HG03558 (cell line): ENCODE results near the gene SLC6A9.

Experiments used
- ATAC-seq: cut with Tn5 transposase; IDR thresholded peaks from one replicate; pipeline ENCODE4 v1.9.1; 2021; ENCODE audit warnings: moderate number of reproducible peaks; ENCODE audit not compliant: unreplicated experiment; ENCODE audit errors: extremely low read depth

SLC6A9 gene

DNA sequence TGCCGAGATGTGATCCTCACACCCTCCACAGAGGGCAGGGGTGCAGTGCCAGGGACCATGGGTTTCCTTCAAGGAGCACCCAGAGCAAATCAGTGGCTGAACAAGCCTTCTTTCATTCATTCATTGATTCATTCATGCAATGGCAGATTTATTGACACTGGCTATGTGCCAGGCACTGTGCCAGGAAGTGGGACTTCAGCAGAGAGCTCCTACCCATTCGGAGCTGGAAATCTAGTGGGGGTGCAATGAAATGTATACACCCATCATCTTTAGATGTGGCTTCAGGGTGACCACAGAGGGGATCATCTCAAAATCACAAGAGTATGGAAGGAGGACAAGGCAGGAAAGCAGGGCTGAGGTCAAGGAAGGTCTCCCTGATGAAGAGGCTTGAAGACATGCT lies 18.9 kb downstream of the SLC6A9 start:
- no peak for ATAC-seq

DNA sequence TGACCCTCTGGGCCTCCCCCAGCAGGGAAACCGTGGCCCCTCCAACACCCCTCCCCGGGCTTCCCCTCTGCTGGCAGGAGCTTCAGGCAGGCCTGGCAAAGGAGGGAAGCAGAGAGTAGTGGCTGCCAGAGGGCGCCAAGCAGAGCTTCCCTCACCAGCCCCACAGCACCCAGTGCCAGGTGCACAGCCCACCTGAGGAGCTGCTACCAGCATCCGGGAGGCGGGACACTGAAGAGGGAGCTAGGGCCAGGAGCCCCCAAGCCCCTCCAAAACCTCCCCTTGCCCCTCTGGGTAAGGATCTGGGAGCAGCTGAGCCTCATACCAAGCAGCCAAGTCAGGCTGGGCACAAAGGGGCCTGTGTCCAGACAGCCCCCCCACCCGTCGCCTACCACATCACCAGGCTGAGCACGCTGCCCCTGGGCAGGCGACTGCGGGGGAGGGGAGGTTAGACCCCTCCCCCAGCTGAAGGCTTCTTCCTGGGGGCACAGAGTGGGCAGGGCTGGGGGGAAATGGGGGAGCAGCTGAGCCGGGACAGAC lies 20.3 kb downstream of the SLC6A9 start:
- ATAC-seq, result no peak

DNA sequence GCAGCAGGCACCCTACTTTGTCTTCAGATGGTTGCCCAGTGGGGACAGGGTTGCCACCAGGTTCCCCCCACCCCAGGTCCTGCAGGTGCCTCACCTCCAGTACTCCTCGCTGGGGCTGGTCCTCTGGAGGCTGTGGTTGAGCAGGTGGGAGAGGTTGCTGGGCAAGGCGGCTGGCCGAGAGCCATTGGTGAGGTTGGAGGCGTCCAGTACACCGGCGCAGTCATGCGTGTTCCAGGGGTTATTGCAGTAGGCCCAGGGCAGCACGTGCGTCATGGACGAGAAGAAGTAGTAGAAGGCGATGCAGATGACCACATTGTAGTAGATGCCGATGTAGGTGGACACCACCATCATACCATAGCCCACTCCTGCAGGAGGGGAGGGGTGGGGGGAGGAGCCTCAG lies 23.0 kb downstream of the SLC6A9 start:
- ATAC-seq, result no peak

DNA sequence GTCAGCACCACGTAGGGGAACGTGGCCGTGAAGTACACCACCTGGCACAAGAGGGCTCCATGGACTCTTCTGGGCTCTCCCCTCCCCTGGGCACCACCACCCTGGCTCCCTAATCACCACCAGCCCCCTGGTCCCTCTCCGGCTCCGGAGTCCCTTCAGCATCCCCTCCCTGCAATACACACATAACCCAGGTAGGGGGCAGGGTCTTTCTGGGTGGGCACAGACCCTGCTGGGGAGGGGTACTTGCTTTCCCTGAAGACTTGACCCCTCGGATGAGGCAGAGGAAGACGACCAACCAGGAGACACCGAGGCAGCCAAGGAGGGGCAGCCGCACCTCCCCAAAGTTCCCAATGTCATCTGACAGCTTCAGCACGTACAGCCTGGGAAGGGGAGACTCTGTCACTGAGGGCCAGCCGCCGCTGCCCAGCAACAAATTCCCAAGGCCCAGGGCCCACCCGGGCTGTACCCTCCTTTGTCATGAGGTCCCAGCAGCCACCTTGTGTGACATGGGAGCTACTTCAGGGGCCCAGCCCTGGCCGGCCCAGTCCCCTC lies 28.6 kb downstream of the SLC6A9 start:
- no peak for ATAC-seq

DNA sequence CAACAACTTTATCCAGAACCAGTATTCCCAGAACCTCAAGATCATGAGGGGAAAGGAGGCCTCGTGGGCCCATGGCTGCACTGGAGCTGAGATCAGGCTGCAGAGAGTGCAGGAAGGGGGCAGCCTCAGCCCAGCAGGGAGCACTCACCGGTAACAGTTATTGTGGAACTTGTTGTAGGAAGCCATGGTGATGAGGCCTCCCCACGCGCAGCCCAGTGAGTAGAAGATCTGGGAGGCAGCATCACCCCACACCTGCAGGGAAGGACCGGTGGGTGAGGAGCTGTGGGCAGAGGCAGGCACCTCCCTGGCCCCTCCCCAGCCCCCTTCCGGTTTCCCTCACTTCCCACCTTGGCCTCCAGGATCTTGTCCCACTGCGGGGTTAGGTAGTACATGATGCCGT lies 29.1 kb downstream of the SLC6A9 start:
- no peak for ATAC-seq

DNA sequence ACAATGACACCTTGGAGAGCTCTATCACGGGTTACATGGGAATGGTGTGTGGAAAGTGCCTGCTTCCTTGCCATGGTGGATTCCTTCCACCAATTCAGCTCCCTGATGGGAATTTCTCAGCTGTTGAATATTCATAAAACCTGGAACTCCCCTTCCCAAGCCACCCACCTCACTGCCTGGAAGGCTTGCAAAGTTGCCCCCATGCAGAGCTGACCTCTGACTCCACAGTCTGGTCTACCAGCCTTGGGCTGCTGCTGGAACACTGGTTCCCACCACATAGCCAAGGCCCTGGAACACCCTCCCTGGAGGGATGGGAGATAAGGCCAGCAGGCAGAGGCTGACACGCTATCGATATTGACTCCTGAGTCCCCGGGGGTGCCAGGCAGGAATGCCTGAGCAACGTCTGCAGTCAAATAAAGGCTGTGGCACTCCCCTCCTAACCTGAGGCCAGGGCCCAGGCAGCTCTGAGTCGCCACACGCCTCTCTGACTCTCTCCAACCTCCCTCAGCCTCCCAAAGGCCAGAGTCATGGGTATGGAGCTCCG lies 31.1 kb downstream of the SLC6A9 start:
- no peak for ATAC-seq

DNA sequence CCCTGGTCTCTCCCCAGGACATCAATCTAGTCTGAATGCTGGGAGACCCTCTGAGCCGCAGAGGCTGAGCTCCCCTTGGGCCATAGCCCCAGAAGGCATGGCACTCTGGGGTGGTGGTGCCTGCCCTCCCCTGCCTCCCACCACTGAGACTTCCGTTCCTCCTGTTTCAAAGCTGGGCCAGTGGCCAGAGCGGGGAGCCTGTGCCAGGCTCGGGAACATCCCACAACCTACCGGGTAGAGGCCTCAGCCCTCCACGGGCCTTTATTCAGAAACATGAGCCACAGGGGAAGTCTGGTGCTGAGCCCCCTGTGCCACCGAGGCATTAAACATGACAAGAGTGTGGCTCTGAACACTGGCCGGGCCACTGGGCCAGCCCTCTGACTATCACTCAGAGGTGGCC lies 31.8 kb downstream of the SLC6A9 start:
- ATAC-seq, result no peak

DNA sequence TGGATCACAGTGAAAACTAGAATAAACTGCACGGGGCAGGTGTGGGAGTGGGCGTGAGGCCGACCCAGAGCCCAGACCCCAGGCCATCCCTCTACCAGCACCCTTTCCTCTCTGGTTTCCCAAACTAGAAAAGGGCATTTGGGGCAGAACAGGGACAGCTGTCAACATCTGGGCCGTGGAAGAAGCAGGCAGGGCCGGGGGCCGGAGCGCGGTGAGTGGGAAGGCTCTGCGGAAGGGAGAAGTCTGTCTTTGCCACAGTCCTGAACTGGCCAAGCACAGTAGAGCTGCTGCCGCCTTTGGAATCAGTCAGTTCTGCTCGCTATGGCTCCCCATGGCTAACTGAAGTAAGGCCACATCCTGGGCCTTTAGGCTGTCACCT lies 33.3 kb downstream of the SLC6A9 start:
- ATAC-seq, result no peak

DNA sequence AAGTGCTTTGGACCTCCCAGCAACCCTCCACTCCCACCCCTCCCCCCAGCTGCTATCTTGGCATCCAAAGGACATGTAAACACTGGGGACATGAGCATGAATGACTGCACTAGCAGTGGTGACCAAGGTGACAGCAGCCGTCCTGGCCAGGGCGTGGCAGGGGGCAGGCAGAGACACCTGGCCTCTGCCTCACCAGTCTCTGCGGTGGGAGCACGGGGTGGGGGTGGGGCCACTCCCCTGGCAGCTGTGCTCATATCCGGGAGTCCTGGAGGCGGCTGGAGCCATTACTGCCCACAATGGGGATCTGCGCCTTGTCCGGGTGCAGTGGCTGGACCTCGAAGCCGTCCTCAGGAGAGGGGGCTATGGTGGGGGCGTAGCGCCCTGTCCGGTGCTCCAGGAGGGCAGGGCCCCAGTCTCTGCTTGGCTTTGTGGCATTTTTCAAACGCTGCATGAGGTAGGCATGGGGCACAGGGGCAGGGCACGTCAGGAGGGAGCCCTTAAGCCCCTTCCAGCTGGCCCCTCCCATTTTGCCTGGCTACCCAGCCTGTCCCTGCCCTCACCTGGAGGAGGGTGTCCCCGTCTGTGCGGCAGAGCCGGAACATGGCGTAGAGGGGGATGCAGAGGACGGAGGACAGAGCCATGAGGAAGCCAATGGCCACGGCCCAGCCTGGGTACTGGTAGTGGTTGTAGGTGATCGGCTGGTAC lies 33.8 kb downstream of the SLC6A9 start:
- ATAC-seq, result no peak

DNA sequence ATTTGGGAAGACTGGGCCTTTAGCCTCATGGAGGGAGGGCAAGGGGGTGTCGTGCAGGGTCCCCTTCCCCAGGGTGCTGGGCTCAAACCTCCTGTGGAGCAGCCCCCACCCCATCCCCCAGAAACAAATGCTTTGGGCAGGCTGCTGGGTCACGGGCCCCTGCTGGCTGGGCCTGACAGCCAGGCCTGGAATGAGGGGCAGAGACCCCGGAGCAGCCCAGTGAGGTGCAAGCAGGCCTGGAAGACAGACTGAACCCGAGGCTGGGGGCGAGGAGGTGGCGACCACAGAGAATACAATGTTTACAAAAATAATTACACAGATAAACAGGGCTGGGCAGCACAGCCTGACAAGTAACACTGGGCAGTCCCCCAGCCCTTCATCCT lies 34.5 kb downstream of the SLC6A9 start:
- ATAC-seq, result no peak

DNA sequence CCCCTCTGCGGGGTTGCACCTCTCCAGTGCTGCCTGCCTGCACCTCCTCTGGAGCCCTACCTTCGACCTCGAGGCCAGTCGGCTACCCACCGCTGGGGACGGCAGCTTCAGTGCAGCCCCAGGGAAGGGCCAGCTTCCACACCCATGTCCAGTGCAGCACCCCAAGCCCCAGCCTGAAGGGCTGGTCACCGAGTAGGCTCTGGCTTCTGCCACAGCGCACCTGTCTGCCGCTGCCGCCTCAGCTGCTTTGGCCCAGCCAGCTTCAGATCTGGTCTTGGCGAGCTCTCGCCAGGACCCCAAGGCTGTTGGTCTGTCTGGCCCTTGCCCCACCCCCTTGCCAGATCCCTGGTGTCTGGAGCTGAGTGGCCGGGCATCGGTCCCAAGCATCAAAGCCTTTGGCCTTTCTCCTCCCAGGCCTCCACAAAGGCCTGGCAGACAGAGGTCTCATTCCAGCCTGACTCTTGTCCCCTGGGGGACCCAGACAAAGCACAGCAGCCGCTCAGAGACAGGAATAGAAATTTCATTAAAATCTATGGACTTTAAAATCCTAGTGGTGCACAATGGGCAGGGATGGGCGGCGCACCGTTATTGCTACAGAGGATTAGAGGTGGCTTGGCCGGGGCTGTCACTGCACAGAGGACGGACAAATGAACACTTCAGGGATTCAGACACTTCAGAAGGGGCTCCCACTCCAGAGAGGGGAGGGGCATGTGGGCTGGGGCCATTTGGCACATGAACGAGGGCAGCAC lies 35.1 kb downstream of the SLC6A9 start:
- ATAC-seq, result no peak

DNA sequence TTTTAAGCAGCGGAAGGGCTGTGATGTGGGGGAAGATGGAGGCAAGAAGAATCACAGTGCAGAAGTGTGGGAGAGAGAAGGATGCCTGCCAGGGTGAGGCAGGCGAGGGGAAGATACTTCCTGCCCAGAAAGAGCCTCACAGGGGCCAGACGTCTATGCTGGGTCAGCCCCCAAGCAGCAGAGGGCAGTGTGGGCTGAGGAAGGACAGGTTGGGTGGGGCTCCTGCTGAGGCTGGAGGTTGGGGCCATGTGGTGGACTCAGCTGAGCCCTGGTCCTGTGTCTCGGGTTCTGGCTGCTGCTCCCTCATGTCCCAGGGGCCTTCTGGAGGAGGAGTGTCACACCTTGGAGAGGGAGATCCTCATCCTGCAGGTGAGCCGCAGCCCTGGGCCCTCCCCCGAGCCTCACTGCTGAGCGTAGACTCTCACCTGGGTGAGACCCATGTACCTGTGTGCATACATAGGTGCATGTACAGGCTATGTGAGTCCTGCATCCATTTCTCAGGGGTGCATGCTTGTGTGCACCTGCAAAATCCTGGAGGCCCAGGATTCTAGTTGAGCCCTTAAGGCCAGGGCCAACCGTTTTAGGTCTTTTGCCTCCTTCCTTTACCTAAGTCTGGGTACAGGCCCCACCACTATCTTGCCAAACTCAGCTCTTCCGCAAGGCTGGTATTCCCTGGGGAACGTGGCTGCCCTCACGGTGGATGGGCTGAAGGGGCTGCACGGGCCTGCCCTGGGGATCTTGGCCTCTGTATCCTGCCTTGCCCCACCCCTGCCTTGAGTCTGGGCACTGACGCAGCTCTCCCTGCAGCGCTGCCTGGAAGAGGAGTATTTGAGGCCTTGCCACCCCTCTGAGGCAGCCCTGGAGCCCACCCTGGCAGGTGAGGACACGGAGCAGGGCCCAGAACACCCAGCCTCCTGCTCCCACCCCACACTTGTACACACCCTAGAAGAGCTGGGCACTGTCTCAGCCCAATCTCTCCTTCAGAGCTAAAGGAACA lies 36.2 kb downstream of the SLC6A9 start:
- ATAC-seq, result no peak

DNA sequence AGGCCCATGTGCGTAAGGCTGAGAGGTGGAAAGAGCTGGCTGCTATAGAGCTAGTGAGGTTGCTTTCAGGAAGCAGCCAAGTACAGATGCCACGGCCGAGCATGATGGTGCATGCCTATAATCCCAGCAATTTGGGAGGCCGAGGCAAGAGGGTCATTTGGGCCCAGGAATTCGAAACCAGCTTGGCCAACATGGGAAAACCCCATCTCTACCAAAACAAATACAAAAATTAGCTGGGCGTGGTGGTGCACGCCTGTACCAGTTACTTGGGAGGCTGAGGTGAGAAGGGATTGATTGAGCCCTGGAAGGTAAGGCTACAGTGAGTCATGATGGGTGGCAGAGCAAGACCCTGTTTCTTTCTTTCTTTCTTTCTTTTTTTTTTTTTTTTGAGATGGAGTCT lies 37.2 kb downstream of the SLC6A9 start:
- no peak for ATAC-seq

DNA sequence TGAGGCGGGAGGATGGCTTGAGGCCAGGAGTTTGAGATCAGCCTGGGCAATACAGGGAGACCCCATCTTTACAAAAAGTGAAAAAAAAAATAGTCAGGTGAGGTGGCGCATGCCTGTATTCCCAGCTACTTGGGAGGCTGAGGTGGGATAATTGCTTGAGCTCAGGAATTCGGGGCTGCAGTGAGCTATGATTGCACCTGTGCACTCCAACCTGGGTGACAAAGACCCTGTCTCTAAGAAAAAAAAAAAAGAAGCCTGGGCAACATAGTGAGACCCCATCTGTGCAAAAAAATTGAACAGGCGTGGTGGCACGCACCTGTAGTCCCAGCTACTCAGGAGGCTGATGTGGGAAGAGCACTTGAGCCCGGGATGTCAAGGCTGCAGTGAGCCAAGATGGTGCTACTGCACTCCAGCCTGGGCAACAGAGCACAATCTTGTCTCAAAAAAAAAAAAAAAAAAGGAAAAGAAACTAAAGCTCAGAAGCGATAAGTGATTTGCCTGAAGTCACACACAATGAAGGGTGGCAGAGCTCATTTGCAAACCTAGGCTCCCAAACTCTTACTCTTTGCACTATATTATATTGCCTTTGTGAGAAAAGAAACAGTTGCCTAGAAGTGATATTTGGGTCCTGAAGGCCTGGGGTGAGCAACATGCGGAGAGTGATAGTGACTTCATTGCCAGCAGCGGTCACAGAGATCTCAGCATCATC lies 37.9 kb downstream of the SLC6A9 start:
- no peak for ATAC-seq

DNA sequence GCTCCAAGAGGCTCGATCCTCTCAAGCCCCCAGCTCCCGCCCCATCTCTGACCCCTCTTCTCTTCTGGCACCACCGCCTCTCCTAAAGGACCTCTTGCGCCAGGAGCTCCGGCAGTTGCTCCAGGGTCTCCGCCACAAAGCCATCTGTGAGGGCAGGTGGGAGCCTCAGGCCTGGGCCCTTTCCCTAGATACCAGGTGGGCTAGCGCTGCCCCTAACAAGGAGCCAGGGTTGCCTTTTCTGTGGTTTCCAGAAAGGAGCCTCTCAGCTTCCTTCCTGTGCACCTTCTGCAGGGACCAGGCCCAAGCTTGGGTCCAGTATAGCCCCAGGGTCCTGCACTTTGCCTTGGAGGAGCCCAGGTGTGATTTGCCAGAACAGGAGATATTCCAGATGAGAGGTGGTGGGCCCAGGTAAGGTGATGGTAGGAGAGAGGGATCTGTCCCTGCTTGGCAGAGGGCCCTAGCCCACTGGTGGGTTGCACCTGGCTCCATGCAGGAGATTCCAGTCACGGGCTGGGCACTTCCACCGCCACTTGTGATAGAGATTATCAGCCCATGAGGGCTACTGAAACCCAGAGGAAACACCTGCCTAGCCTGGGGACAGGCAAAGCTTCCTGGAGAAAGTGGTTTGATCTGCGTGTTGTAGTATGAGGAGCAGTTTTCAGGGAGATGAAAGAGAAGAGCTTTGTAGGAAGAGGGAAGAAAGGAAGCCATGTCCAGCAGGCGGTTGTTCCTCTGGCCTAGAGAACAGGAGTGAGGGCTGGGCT lies 38.8 kb downstream of the SLC6A9 start:
- ATAC-seq, result no peak

DNA sequence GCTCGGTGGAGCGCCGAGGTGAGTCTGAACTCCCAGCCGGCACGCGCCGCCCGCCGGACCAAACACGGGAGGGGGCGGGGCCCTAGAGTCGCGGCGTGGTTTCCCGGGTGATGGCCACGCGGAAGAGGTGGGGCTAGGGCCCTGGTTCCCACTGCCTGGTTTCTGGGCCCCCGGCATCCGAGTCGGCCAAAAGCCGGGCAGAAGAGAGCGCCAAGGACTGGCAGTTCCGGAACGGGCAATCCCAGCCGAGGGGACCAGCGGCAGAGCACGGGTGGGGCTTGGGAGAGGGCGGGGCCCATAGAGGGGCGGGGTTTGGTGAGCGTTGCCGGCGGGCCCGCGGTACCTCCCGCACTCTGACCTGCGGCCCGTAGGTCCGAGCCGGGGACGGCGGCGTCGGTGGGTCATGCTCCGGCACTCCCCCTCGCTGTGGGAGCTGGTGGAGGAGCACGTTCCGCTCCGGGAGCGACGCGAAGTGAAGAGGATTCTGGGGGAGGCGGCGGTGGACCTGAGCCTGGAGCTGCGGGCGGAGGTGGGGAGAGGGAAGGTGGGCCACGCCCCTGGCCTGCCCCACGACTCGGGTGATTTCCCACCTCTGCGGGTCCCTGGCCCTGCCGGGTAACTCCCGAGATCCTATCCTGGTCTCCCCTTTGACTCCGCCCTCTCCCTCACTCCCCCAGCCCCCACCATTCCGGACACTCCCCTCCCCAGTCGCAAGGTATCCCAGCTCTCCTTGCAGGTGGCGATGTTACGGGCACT lies 39.6 kb downstream of the SLC6A9 start, which contains the start of gene CCDC24:
CCDC24 (plus strand) TSS at position 124 of the 756 bp plus-strand sequence; CDS start at position 404, 280 bp downstream.
- peak; percentile 39 for ATAC-seq

DNA sequence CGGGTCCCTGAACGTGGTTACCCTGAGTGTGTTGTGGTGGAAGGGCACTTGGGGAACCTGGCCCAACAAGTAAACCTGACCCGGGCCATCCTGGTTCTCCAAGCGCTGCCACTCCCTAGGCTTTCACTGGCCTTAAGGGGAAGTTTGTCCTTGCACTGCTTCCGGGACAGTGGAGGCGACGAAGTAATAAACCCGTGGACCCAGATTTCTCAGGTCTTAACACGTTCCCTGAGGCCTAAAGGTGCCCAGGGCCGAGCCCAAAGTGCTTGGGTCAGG lies 40.1 kb downstream of the SLC6A9 start:
- no peak for ATAC-seq
